GM21423 (cell line): ENCODE measurements around the gene KCNQ4.
A peak's percentile ranks its signal among the peaks of the same experiment; 100 is the strongest.

Source experiments
- ATAC-seq: cut with Tn5 transposase; IDR thresholded peaks from one replicate; pipeline ENCODE4 v1.9.1; 2021; ENCODE audit warnings: mild to moderate bottlenecking, moderate library complexity; ENCODE audit not compliant: unreplicated experiment

KCNQ4 gene

GRCh38 chr1:40818264-40818961, 34.8 kb downstream of the KCNQ4 start:
- peak; percentile 65 for ATAC-seq

GRCh38 chr1:40819101-40819500, 35.5 kb downstream of the KCNQ4 start:
- ATAC-seq = no peak

- no peak for ATAC-seq
Measured at GRCh38 chr1:40820251-40820797, 36.7 kb downstream of the KCNQ4 start.

- no peak for ATAC-seq
Measured at GRCh38 chr1:40820911-40821693, 37.5 kb downstream of the KCNQ4 start.

GRCh38 chr1:40822890-40823289, 39.3 kb downstream of the KCNQ4 start:
- no peak for ATAC-seq

- ATAC-seq = no peak
Measured at GRCh38 chr1:40823345-40823744, 39.8 kb downstream of the KCNQ4 start.

GRCh38 chr1:40823983-40824382, 40.4 kb downstream of the KCNQ4 start:
- no peak for ATAC-seq

- no peak for ATAC-seq
Measured at GRCh38 chr1:40824591-40825434, 41.2 kb downstream of the KCNQ4 start.

GRCh38 chr1:40825435-40825788, 41.8 kb downstream of the KCNQ4 start:
- ATAC-seq = peak; percentile 70

GRCh38 chr1:40825996-40826395, 42.4 kb downstream of the KCNQ4 start:
- ATAC-seq = no peak

GRCh38 chr1:40829631-40830245, 46.2 kb downstream of the KCNQ4 start:
- ATAC-seq = no peak

- no peak for ATAC-seq
Measured at GRCh38 chr1:40830419-40830943, 46.9 kb downstream of the KCNQ4 start.

GRCh38 chr1:40831001-40831732, 47.6 kb downstream of the KCNQ4 start:
- no peak for ATAC-seq

GRCh38 chr1:40833979-40834378, 50.4 kb downstream of the KCNQ4 start:
- ATAC-seq = no peak

GRCh38 chr1:40834968-40835545, 51.5 kb downstream of the KCNQ4 start:
- ATAC-seq = no peak

- ATAC-seq = no peak
Measured at GRCh38 chr1:40836283-40836682, 52.7 kb downstream of the KCNQ4 start.

GRCh38 chr1:40837601-40838000, 54.0 kb downstream of the KCNQ4 start:
- ATAC-seq = no peak

GRCh38 chr1:40838045-40838979, 54.7 kb downstream of the KCNQ4 start:
- ATAC-seq = no peak
